Measurements from ENCODE around the gene DDC.
A peak's percentile ranks its signal among the peaks of the same experiment; 100 is the strongest.

Gene DDC

GRCh38 chr7:50449881-50450589 lies 115.2 kb downstream of the DDC start, which contains the start of gene FIGNL1:
Gene FIGNL1, minus strand, starts transcription at chr7:50450350. Its CDS starts 3,063 bp downstream, at chr7:50447287.
- DNase-seq = peak; percentile 68

GRCh38 chr7:50449501-50449880 lies 115.7 kb downstream of the DDC start:
- no peak for DNase-seq

- DNase-seq = no peak
Measured at GRCh38 chr7:50448823-50449222, 116.4 kb downstream of the DDC start.

GRCh38 chr7:50446542-50446960 lies 118.7 kb downstream of the DDC start:
- no peak for DNase-seq

GRCh38 chr7:50436133-50436806 lies 128.9 kb downstream of the DDC start:
- DNase-seq = no peak

- DNase-seq = no peak
Measured at GRCh38 chr7:50431722-50432305, 133.4 kb downstream of the DDC start.

- DNase-seq = no peak
Measured at GRCh38 chr7:50431316-50431715, 133.9 kb downstream of the DDC start.

- DNase-seq = no peak
Measured at GRCh38 chr7:50428911-50429310, 136.3 kb downstream of the DDC start.

GRCh38 chr7:50427518-50427917 lies 137.7 kb downstream of the DDC start:
- no peak for DNase-seq

- DNase-seq = no peak
Measured at GRCh38 chr7:50426280-50427045, 138.7 kb downstream of the DDC start.

GRCh38 chr7:50425318-50425717 lies 139.9 kb downstream of the DDC start:
- DNase-seq = no peak

- no peak for DNase-seq
Measured at GRCh38 chr7:50423860-50424259, 141.3 kb downstream of the DDC start.

- no peak for DNase-seq
Measured at GRCh38 chr7:50422858-50423257, 142.3 kb downstream of the DDC start.

- no peak for DNase-seq
Measured at GRCh38 chr7:50421043-50421442, 144.2 kb downstream of the DDC start.

- no peak for DNase-seq
Measured at GRCh38 chr7:50418526-50419290, 146.5 kb downstream of the DDC start.

GRCh38 chr7:50418086-50418515 lies 147.1 kb downstream of the DDC start:
- peak; percentile 68 for DNase-seq

GRCh38 chr7:50416527-50417182 lies 148.6 kb downstream of the DDC start:
- no peak for DNase-seq

- no peak for DNase-seq
Measured at GRCh38 chr7:50415844-50416364, 149.3 kb downstream of the DDC start.

GRCh38 chr7:50413561-50413960 lies 151.6 kb downstream of the DDC start:
- no peak for DNase-seq

- DNase-seq = no peak
Measured at GRCh38 chr7:50412973-50413372, 152.2 kb downstream of the DDC start.

- DNase-seq = no peak
Measured at GRCh38 chr7:50411332-50411731, 153.9 kb downstream of the DDC start.
